GM12878 (cell line): Measurements from ENCODE around the gene KDM4C. TPM values are rescaled to one million over a fixed set of nuclear protein-coding genes. Genes with fewer than 3 reads are reported as not detected.

Experiments
- ATAC-seq: fragments of 200-7000 bp; cut with Tn5 transposase; 3 replicates; pipeline ENCODE4 v1.9.1; 2020; ENCODE audit warnings: mild to moderate bottlenecking, moderate library complexity
- BruUV-seq: library from RNA; stranded (reverse); fragments of 400-500 nt; replicated peaks from 2 replicates; lab custom pipeline; 2021; lab: Mats Ljungman, UMichigan
- CTCF ChIA-PET: fragments of 300-600 bp; sonication (Branson Sonifier 250); formaldehyde crosslinking; extraction: SDS; loops from one replicate; lab custom pipeline; 2021; ENCODE audit warnings: inconsistent platforms; lab: Yijun Ruan, JAX
- POLR2A ChIA-PET: fragments of 350-600 bp; formaldehyde crosslinking; extraction: SDS; loops from one replicate; lab custom pipeline; 2021; ENCODE audit warnings: inconsistent platforms; lab: Charles Lee
- RAD21 ChIA-PET: fragments of 300-600 bp; sonication (Branson Sonifier 250); formaldehyde crosslinking; loops from one replicate; lab custom pipeline; 2023; ENCODE audit warnings: antibody characterized with exemption; ENCODE audit not compliant: unreplicated experiment; lab: Charles Lee
- SMC1A ChIA-PET: fragments of 300-600 bp; sonication (Branson Sonifier 250); formaldehyde crosslinking; loops from one replicate; lab custom pipeline; 2023; ENCODE audit not compliant: unreplicated experiment, uncharacterized antibody; lab: Charles Lee
- DNase-seq: peaks from one replicate; pipeline ENCODE4 v3.0.0-alpha.2; 2011; ENCODE audit warnings: low read depth, low spot score
- FAIRE-seq: peaks from 3 replicates; lab custom pipeline; 2011; peaks lifted over from hg19 to GRCh38; lab: Jason Lieb, UNC
- H2AFZ ChIP-seq: 2 replicates; pipeline ENCODE4 v1.6.0; 2011; ENCODE audit warnings: low read depth, low read length, control low read depth; ENCODE audit not compliant: control insufficient read depth
- H3K27ac ChIP-seq: 2 replicates; pipeline ENCODE4 v1.5.1; 2011; ENCODE audit warnings: control low read depth; ENCODE audit not compliant: control insufficient read depth, insufficient read depth
- H3K27me3 ChIP-seq, 2 experiments: replicated peaks in 1 of 2; 2 replicates each; pipeline versions ENCODE4 v1.6.0 to v1.6.1; 2011; ENCODE audit warnings: low read length in 1 of 2; ENCODE audit not compliant: control insufficient read depth in 2 of 2, insufficient read depth in 2 of 2
- H3K36me3 ChIP-seq, 2 experiments: 2 replicates each; pipeline ENCODE4 v1.5.1; 2011; ENCODE audit warnings: low read length in 1 of 2; ENCODE audit not compliant: control insufficient read depth in 2 of 2, insufficient read depth in 2 of 2
- H3K4me1 ChIP-seq: 2 replicates; pipeline ENCODE4 v1.6.1; 2011; ENCODE audit warnings: mild to moderate bottlenecking, low read length, moderate library complexity, mixed read lengths; ENCODE audit not compliant: control insufficient read depth, insufficient read depth
- H3K4me2 ChIP-seq: 2 replicates; pipeline ENCODE4 v1.6.0; 2011; ENCODE audit warnings: control low read depth; ENCODE audit not compliant: control insufficient read depth, insufficient read depth
- H3K4me3 ChIP-seq: fragments of 200-600 bp; sonication (generic); 2 replicates; pipeline ENCODE4 v1.5.1; 2016
- H3K79me2 ChIP-seq: 2 replicates; pipeline ENCODE4 v1.6.0; 2011; ENCODE audit warnings: low read length; ENCODE audit not compliant: control insufficient read depth, insufficient read depth
- H3K9ac ChIP-seq: 2 replicates; pipeline ENCODE4 v1.8.0; 2011; ENCODE audit warnings: low read length, control low read depth, mixed read lengths; ENCODE audit not compliant: control insufficient read depth, insufficient read depth
- H3K9me3 ChIP-seq: replicated peaks from 3 replicates; pipeline ENCODE4 v1.5.1; 2011; ENCODE audit warnings: mild to moderate bottlenecking, low read length; ENCODE audit not compliant: control insufficient read depth, insufficient read depth
- H4K20me1 ChIP-seq: 2 replicates; pipeline ENCODE4 v1.6.0; 2011; ENCODE audit not compliant: control insufficient read depth, insufficient read depth
- BCL11A ChIP-seq: IDR thresholded peaks from 2 replicates; pipeline ENCODE4 v1.6.1; 2011; ENCODE audit warnings: low read depth, low read length
- CBX3 ChIP-seq: fragments of 200-600 bp; sonication (generic); IDR thresholded peaks from 2 replicates; pipeline ENCODE4 v1.6.1; 2016; ENCODE audit warnings: low read depth, borderline replicate concordance
- GATAD2B ChIP-seq: fragments of 450-650 bp; conservative IDR thresholded peaks from 2 replicates; pipeline ENCODE4 v1.6.1; 2017; ENCODE audit warnings: low read depth, mild to moderate bottlenecking, moderate library complexity
- HDAC2 ChIP-seq: fragments of 200-600 bp; sonication (generic); IDR thresholded peaks from 2 replicates; pipeline ENCODE4 v1.6.1; 2017
- HDAC6 ChIP-seq: fragments of 200-600 bp; sonication (generic); IDR thresholded peaks from one replicate; pipeline ENCODE4 v1.8.0; 2017; ENCODE audit warnings: antibody characterized with exemption; ENCODE audit not compliant: unreplicated experiment
- IRF3 ChIP-seq: fragments of 450-650 bp; IDR thresholded peaks from 2 replicates; pipeline ENCODE4 v1.6.1; 2014; ENCODE audit warnings: mild to moderate bottlenecking
- MYC ChIP-seq: IDR thresholded peaks from 2 replicates; pipeline ENCODE4 v1.6.1; 2011; ENCODE audit warnings: mild to moderate bottlenecking, low read length, moderate library complexity, inconsistent platforms; ENCODE audit not compliant: insufficient read depth, insufficient replicate concordance, insufficient read length, severe bottlenecking
- SMARCA5 ChIP-seq: fragments of 450-650 bp; IDR thresholded peaks from 2 replicates; pipeline ENCODE4 v1.6.1; 2017; ENCODE audit warnings: mild to moderate bottlenecking
- SRF ChIP-seq, 2 experiments: IDR thresholded peaks; 2 replicates each; pipeline ENCODE4 v1.6.1; 2011; ENCODE audit warnings: low read depth in 2 of 2, low read length in 2 of 2, mild to moderate bottlenecking in 1 of 2, moderate library complexity in 1 of 2
- ZNF24 ChIP-seq: fragments of 450-650 bp; IDR thresholded peaks from 2 replicates; pipeline ENCODE4 v1.6.1; 2017; ENCODE audit warnings: antibody characterized with exemption, mild to moderate bottlenecking
- WGBS: methylation state at CpG from one replicate; pipeline ENCODE4 v1.1.6; 2016; ENCODE audit warnings: low lambda C conversion rate; ENCODE audit not compliant: insufficient replicate concordance, insufficient coverage; ENCODE audit errors: missing lambda C conversion rate; 5-methylcytosine and 5-hydroxymethylcytosine counted together
- in situ Hi-C: fragments of 300-500 bp; cut with MboI; formaldehyde crosslinking; loops from 9 replicates; pipeline ENCODE4 v1.14.3; 2018; ENCODE audit warnings: mixed read lengths
- intact Hi-C: fragments of 100-400 bp; cut with micrococcal nuclease; formaldehyde crosslinking; loops from one replicate; pipeline ENCODE4 v1.14.2; 2022; ENCODE audit not compliant: unreplicated experiment
- polyA plus RNA-seq, 11 experiments: library from polyadenylated mRNA; depleted of rRNA in 4 of 11; unstranded in 6 of 11; stranded (reverse) in 5 of 11; fragments of >200 nt; fragmentation: Nextera tagmentation in 4 of 11; fragmentation: Illumina TruSeq in 1 of 11; extraction: Ambion mirVana in 4 of 11; extraction: Trizol in 1 of 11; gene quantifications; 1 replicate in 1 of 11; 2 replicates in 10 of 11; pipeline versions ENCODE4 v1.2.1 to v1.2.3, GENCODE V29; 2011 to 2016; ENCODE audit warnings: inconsistent platforms in 2 of 11, missing spikeins in 2 of 11, low read depth in 1 of 11
- total RNA-seq, 4 experiments: library from RNA; depleted of rRNA in 3 of 4; stranded (reverse); fragments of >200 nt in 3 of 4; fragmentation: Illumina TruSeq in 1 of 4; extraction: Trizol in 1 of 4; gene quantifications; 2 replicates each; pipeline versions ENCODE4 v1.2.1 to v1.2.3, GENCODE V29; 2013 to 2021
- TF ChIP-seq, protein P1 (sequence below): fragments of 450-650 bp; IDR thresholded peaks from 2 replicates; pipeline ENCODE4 v1.6.1; 2017; ENCODE audit warnings: mild to moderate bottlenecking

The KDM4C gene
- total and polyA plus RNA-seq, 10 of the 15 experiments (the other 5 are each of a cell fraction or from before 2014, with no cell fraction given), result 6.8 to 41.2 (median 20.1) TPM

DNA sequence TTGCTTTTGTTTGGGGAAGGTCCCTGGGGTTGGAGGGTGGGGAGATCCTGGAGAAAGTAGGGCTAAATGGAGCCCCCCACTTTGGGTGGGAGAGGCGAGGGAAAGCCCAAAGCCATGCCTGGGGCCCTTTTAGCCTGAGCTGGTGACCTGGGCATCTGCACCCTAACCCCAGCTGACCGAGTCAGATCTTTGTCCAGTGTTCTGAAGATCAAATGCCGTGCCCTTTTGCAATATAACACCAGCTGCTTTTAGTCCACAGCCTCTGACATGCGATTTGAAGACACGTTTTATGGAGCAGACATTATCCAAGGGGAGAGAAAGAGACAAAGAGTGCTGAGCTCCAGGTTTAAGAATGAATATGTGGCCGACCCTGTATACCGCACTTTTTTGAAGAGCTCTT, 416.5 kb downstream of the KDM4C start:
- Histone ChIP-seq H3K4me3 (no peak overlapping the region), H3K9ac (no peak overlapping the region), H3K4me1 (0 out of 2 replicates have a peak, but pooled peaks cover 4% of the 10 kb centered on the region), H3K27me3 (no peaks in the 10 kb centered on the region), H3K4me2 (no peak overlapping the region), H4K20me1 (no peaks in the 10 kb centered on the region), H2AFZ (no peak overlapping the region), H3K79me2 (no peaks in the 10 kb centered on the region), H3K9me3 (no peaks in the 10 kb centered on the region), H3K36me3 (peaks cover 3 to 18% of the 10 kb centered on the region in 2 experiments), H3K27ac (no peak overlapping the region)
- DNase-seq (no peak), ATAC-seq (no peak), FAIRE-seq (no peak)
- 87% methylated on average over 7 of the region's 7 CpGs for WGBS
- in situ Hi-C loops, result no loop called here
- ChIA-PET CTCF (interaction anchor here (0.6 to 1.6 kb wide), 2 partner anchors 11 to 347 kb away, joined by 3 to 4 read pairs; no protein-coding TSS in a partner anchor), RAD21 (no interaction called here), SMC1A (no interaction called here)
- BruUV-seq, result no TSS peak
- intact Hi-C loops, result loop anchor here (5.0 kb wide), 1 partner anchor 82 kb away; no protein-coding TSS in a partner anchor
- TF ChIP-seq BCL11A (no peak), IRF3 (no peak)
- TF ChIP-seq, all 136 proteins: peak for 0
- POLR2A ChIA-PET, result no interaction called here

DNA sequence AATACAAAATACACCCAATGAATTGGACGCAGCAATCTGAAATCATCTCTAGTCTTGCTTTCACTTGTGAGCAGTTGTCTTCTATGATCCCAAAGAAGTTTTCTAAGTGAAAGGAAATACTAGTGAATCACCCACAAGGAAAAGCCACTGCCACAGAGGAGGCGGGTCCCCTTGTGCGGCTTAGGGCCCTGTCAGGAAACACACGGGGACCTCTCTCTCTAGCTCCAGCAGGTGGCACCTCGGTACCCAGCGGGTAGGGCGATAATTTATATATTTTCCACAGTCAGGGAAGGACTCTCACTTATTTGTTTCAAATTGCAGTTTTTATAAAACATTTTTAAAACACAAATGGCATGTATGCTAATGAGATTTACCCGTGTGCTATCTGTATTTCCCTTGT, 417.1 kb downstream of the KDM4C start:
- in situ Hi-C loops (loop anchor here (25.0 kb wide), 1 partner anchor 1687 kb away; no protein-coding TSS in a partner anchor), intact Hi-C loops (loop anchor here (5.0 kb wide), 1 partner anchor 83 kb away; no protein-coding TSS in a partner anchor)
- Histone ChIP-seq H3K27ac (no peak overlapping the region), H4K20me1 (no peaks in the 10 kb centered on the region), H3K9me3 (no peaks in the 10 kb centered on the region), H3K4me2 (no peak overlapping the region), H3K9ac (no peak overlapping the region), H3K79me2 (no peaks in the 10 kb centered on the region), H3K36me3 (peaks cover 3 to 15% of the 10 kb centered on the region in 2 experiments), H2AFZ (no peak overlapping the region), H3K27me3 (no peaks in the 10 kb centered on the region), H3K4me1 (0 out of 2 replicates have a peak, but pooled peaks cover 4% of the 10 kb centered on the region), H3K4me3 (no peak overlapping the region)
- POLR2A ChIA-PET, result no interaction called here
- ATAC-seq (no peak), DNase-seq (no peak), FAIRE-seq (no peak)
- BruUV-seq, result no TSS peak
- 97% methylated on average over 8 of the region's 8 CpGs for WGBS
- RAD21 ChIA-PET, result no interaction called here
- SMC1A ChIA-PET, result no interaction called here
- CTCF ChIA-PET, result interaction anchor here (1.6 kb wide), 1 partner anchor 10 kb away, joined by 4 read pairs; no protein-coding TSS in a partner anchor
- TF ChIP-seq ZNF24 (no peak), HDAC6 (no peak), SRF (IDR thresholded peaks at IDR 0.05; ENCODE audit: low read depth in 2 of 2, low read length in 2 of 2) (no peak), SMARCA5 (no peak), CBX3 (no peak), MYC (no peak), HDAC2 (no peak), GATAD2B (no peak)
- TF ChIP-seq, protein P1, sequence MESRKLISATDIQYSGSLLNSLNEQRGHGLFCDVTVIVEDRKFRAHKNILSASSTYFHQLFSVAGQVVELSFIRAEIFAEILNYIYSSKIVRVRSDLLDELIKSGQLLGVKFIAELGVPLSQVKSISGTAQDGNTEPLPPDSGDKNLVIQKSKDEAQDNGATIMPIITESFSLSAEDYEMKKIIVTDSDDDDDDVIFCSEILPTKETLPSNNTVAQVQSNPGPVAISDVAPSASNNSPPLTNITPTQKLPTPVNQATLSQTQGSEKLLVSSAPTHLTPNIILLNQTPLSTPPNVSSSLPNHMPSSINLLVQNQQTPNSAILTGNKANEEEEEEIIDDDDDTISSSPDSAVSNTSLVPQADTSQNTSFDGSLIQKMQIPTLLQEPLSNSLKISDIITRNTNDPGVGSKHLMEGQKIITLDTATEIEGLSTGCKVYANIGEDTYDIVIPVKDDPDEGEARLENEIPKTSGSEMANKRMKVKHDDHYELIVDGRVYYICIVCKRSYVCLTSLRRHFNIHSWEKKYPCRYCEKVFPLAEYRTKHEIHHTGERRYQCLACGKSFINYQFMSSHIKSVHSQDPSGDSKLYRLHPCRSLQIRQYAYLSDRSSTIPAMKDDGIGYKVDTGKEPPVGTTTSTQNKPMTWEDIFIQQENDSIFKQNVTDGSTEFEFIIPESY, result no peak
